WTC11 (cell line): ENCODE results near the gene RNF224. TPM values are rescaled to one million over a fixed set of nuclear protein-coding genes. Genes with fewer than 3 reads are reported as not detected.

Experiments
- ATAC-seq: fragments of 200-7000 bp; cut with Tn5 transposase; 2 replicates; pipeline ENCODE4 v1.10.0; 2021; ENCODE audit warnings: mild to moderate bottlenecking, moderate library complexity
- CTCF ChIA-PET: fragments of 300-600 bp; sonication (Branson Sonifier 250); formaldehyde crosslinking; loops from one replicate; lab custom pipeline; 2021; ENCODE audit warnings: antibody characterized with exemption; lab: Charles Lee
- POLR2A ChIA-PET: fragments of 350-600 bp; sonication (Branson Sonifier 250); formaldehyde crosslinking; loops from one replicate; lab custom pipeline; 2021; ENCODE audit warnings: antibody characterized with exemption; lab: Charles Lee
- DNase-seq: peaks from one replicate; pipeline ENCODE4 v3.0.0; 2021; ENCODE audit warnings: low spot score
- H3K27ac Mint-ChIP-seq: 2 replicates; pipeline ENCODE4 v1.8.0; 2021; ENCODE audit warnings: mixed read lengths
- H3K27me3 Mint-ChIP-seq: 2 replicates; pipeline ENCODE4 v1.8.0; 2021; ENCODE audit warnings: low read depth, mild to moderate bottlenecking, moderate library complexity, mixed read lengths
- H3K36me3 Mint-ChIP-seq: 2 replicates; pipeline ENCODE4 v1.8.0; 2021; ENCODE audit warnings: mixed read lengths
- H3K4me1 Mint-ChIP-seq: 2 replicates; pipeline ENCODE4 v1.8.0; 2022; ENCODE audit warnings: mixed read lengths
- H3K4me3 Mint-ChIP-seq: 2 replicates; pipeline ENCODE4 v1.8.0; 2021; ENCODE audit warnings: mild to moderate bottlenecking, moderate library complexity, mixed read lengths
- H3K9me3 Mint-ChIP-seq: 2 replicates; pipeline ENCODE4 v1.8.0; 2021; ENCODE audit warnings: mixed read lengths
- ATF1 ChIP-seq: sonication (generic); formaldehyde crosslinking; IDR thresholded peaks from 2 replicates; pipeline ENCODE4 v1.8.1; 2023; ENCODE audit warnings: mild to moderate bottlenecking, moderate library complexity, missing genetic modification reagents
- CREB1 ChIP-seq: sonication (generic); formaldehyde crosslinking; IDR thresholded peaks from 2 replicates; pipeline ENCODE4 v1.8.0; 2023; ENCODE audit warnings: mild to moderate bottlenecking, missing genetic modification reagents
- FOXK1 ChIP-seq: sonication (generic); formaldehyde crosslinking; IDR thresholded peaks from 2 replicates; pipeline ENCODE4 v1.8.0; 2022; ENCODE audit warnings: mild to moderate bottlenecking, moderate library complexity, missing genetic modification reagents
- SP1 ChIP-seq: sonication (generic); formaldehyde crosslinking; conservative IDR thresholded peaks from 2 replicates; pipeline ENCODE4 v1.8.1; 2022; ENCODE audit warnings: missing genetic modification reagents
- TP53 ChIP-seq: sonication (generic); formaldehyde crosslinking; IDR thresholded peaks from 2 replicates; pipeline ENCODE4 v1.8.1; 2023; ENCODE audit warnings: mild to moderate bottlenecking, missing genetic modification reagents
- ZBTB21 ChIP-seq: sonication (generic); formaldehyde crosslinking; IDR thresholded peaks from 2 replicates; pipeline ENCODE4 v1.8.1; 2023; ENCODE audit warnings: mild to moderate bottlenecking, missing genetic modification reagents, borderline replicate concordance
- ZNF219 ChIP-seq: sonication (generic); formaldehyde crosslinking; IDR thresholded peaks from 2 replicates; pipeline ENCODE4 v1.8.0; 2023; ENCODE audit warnings: missing genetic modification reagents, mild to moderate bottlenecking, borderline replicate concordance
- total RNA-seq: library from RNA; stranded (reverse); gene quantifications from 3 replicates; pipeline ENCODE4 v1.2.3, GENCODE V29; 2021
- TF ChIP-seq, protein P1 (sequence below): sonication (generic); formaldehyde crosslinking; IDR thresholded peaks from 2 replicates; pipeline ENCODE4 v1.8.1; 2023; ENCODE audit warnings: mild to moderate bottlenecking, missing genetic modification reagents
- TF ChIP-seq, protein P2 (sequence below): sonication (generic); formaldehyde crosslinking; IDR thresholded peaks from 2 replicates; pipeline ENCODE4 v1.8.0; 2023; ENCODE audit warnings: missing genetic modification reagents
- TF ChIP-seq, protein P3 (sequence below): sonication (generic); formaldehyde crosslinking; IDR thresholded peaks from 2 replicates; pipeline ENCODE4 v1.8.0; 2022; ENCODE audit warnings: missing genetic modification reagents
- TF ChIP-seq, protein P4 (sequence below): fragments of 250-450 bp; sonication (Bioruptor Pico); IDR thresholded peaks from 2 replicates; pipeline ENCODE4 v1.9.0; 2021; ENCODE audit warnings: mild to moderate bottlenecking
- TF ChIP-seq, protein P5 (sequence below): sonication (generic); formaldehyde crosslinking; IDR thresholded peaks from 2 replicates; pipeline ENCODE4 v1.8.1; 2023; ENCODE audit warnings: mild to moderate bottlenecking, missing genetic modification reagents, moderate library complexity
- TF ChIP-seq, protein P6 (sequence below): sonication (generic); formaldehyde crosslinking; IDR thresholded peaks from 2 replicates; pipeline ENCODE4 v1.8.1; 2022; ENCODE audit warnings: mild to moderate bottlenecking, moderate library complexity, missing genetic modification reagents
- TF ChIP-seq, protein P7 (sequence below): sonication (generic); formaldehyde crosslinking; IDR thresholded peaks from 2 replicates; pipeline ENCODE4 v1.8.1; 2022; ENCODE audit warnings: missing genetic modification reagents, borderline replicate concordance

RNF224 gene
- total RNA-seq, 1 experiment from 2014 or later: 0.59 TPM

DNA sequence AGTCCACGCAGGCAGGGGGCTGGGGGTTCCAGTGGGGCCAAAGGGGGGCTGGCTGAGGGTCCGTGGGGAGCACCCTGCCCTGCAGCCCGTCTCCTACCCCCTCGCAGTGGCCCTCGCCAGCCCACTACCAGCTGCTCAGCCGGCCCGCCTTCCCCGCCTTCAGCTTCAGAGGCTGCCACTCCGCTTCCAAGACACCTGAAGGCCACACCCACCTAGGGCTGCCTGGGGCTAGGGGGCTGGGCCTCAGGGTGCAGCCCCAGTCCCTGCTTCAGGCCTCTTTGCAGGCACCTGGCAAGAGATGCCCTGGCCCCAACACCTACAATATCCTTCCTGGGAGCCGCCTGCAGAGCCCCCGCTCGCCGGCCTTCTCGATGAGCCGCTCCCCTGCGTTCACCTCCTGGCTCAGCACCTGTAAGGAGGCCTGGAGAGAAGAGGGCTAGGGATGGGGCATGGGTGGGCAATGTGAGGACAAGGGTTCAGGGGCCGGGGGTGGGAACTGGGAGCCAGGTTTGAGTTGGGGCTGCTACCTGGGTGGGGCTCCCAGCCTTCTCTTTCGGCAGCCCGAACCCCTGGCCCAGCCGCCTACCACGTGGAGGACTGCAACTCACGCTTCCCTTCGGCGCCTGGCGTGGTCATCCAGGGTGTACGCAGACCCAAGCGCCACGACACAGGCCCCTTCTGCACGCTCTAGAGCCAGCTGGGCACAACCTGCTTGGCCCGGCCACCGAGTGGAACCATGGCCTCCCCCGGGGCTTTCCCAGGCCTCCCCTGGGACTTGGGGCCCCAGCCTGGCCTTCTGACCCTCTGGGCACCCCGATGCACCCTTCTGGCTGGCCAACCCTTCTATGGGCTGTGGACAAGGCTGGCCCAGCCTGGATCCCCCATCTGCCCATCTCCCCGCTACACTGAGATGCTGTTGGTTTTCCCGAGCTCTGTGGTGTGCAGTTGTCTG lies 25.5 kb downstream of the RNF224 start (continued):
- TF ChIP-seq SP1 (CRISPR knock-in tag) (no peak), ATF1 (CRISPR knock-in tag) (no peak), ZNF219 (CRISPR knock-in tag) (no peak), ZBTB21 (CRISPR knock-in tag) (no peak)
- TF ChIP-seq, protein P1, sequence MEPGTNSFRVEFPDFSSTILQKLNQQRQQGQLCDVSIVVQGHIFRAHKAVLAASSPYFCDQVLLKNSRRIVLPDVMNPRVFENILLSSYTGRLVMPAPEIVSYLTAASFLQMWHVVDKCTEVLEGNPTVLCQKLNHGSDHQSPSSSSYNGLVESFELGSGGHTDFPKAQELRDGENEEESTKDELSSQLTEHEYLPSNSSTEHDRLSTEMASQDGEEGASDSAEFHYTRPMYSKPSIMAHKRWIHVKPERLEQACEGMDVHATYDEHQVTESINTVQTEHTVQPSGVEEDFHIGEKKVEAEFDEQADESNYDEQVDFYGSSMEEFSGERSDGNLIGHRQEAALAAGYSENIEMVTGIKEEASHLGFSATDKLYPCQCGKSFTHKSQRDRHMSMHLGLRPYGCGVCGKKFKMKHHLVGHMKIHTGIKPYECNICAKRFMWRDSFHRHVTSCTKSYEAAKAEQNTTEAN (CRISPR knock-in tag): no peak
- TF ChIP-seq, all 79 proteins: peak for 0

DNA sequence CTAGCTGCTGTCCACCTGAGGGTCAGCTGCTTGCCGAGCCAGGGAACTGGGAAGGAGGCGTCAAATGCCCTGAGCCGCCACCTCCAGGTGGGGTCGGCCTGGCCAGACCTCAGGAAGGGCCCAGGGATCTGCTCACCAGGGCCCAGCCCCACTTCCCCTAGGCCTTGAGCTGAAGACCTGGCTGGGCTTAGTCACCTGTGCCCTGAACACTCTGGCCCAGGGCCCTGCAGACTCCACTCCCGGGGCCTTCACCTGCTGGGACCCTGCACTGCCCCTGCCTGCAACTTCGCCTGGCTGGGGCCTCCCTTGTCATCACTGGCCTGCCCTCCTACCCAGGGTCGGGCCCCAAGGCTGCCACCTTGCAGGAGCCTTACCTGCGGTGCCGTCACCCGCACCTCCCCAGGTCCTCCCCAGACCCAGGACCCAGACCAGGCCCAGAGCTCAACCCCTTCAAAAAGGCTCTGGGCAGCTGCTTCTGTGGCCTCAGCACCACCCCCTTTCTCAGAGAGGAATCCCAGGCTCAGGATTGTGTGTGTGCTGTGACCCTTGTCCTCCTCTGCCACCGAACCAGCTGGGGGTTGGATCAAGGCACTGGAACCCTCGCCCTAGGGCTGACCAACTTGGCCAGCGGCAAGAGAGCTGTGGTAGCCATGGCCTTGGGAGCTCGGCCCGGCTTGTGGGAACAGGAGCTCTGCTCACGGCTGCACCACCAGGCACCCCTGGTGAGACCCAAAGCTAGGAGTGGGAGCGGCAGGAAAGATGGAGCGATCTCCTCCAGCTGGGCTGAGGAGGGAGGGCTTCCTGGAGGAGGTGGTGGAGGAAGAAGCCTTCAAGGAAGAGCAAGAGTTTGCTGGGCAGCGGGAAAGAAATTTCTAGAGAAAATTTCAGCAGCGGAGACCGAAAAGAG lies 26.7 kb downstream of the RNF224 start:
- H3K36me3 Mint-ChIP-seq: peaks cover 12% of the 10 kb centered on the region
- ChIA-PET CTCF (interaction anchor here (0.6 to 4.6 kb wide), 22 partner anchors 9 to 219 kb away, joined by 3 to 59 read pairs (median 5); partner anchors contain the start of genes MAN1B1, NRARP, RNF224 and TOR4A), POLR2A (interaction anchor here (0.9 to 4.2 kb wide), 4 partner anchors 9 to 53 kb away, joined by 3 to 30 read pairs (median 6); partner anchors contain the start of genes TPRN and TUBB4B)
- ATAC-seq: no peak
- peaks cover 7% of the 10 kb centered on the region for H3K27me3 Mint-ChIP-seq
- peaks cover 8% of the 10 kb centered on the region for H3K4me1 Mint-ChIP-seq
- peak overlapping the region; percentile 94 for H3K4me3 Mint-ChIP-seq
- TF ChIP-seq, protein P2, sequence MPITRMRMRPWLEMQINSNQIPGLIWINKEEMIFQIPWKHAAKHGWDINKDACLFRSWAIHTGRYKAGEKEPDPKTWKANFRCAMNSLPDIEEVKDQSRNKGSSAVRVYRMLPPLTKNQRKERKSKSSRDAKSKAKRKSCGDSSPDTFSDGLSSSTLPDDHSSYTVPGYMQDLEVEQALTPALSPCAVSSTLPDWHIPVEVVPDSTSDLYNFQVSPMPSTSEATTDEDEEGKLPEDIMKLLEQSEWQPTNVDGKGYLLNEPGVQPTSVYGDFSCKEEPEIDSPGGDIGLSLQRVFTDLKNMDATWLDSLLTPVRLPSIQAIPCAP (CRISPR knock-in tag): no peak
- TF ChIP-seq CREB1 (CRISPR knock-in tag): no peak
- TF ChIP-seq, protein P3, sequence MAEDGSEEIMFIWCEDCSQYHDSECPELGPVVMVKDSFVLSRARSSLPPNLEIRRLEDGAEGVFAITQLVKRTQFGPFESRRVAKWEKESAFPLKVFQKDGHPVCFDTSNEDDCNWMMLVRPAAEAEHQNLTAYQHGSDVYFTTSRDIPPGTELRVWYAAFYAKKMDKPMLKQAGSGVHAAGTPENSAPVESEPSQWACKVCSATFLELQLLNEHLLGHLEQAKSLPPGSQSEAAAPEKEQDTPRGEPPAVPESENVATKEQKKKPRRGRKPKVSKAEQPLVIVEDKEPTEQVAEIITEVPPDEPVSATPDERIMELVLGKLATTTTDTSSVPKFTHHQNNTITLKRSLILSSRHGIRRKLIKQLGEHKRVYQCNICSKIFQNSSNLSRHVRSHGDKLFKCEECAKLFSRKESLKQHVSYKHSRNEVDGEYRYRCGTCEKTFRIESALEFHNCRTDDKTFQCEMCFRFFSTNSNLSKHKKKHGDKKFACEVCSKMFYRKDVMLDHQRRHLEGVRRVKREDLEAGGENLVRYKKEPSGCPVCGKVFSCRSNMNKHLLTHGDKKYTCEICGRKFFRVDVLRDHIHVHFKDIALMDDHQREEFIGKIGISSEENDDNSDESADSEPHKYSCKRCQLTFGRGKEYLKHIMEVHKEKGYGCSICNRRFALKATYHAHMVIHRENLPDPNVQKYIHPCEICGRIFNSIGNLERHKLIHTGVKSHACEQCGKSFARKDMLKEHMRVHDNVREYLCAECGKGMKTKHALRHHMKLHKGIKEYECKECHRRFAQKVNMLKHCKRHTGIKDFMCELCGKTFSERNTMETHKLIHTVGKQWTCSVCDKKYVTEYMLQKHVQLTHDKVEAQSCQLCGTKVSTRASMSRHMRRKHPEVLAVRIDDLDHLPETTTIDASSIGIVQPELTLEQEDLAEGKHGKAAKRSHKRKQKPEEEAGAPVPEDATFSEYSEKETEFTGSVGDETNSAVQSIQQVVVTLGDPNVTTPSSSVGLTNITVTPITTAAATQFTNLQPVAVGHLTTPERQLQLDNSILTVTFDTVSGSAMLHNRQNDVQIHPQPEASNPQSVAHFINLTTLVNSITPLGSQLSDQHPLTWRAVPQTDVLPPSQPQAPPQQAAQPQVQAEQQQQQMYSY (CRISPR knock-in tag): peak; percentile 38; the same call in 1 of the 2 replicates
- TF ChIP-seq, all 79 proteins: peak for 1
- Mint-ChIP-seq H3K9me3 (no peaks in the 10 kb centered on the region), H3K27ac (peak overlapping the region; percentile 86)
- no peak for DNase-seq

DNA sequence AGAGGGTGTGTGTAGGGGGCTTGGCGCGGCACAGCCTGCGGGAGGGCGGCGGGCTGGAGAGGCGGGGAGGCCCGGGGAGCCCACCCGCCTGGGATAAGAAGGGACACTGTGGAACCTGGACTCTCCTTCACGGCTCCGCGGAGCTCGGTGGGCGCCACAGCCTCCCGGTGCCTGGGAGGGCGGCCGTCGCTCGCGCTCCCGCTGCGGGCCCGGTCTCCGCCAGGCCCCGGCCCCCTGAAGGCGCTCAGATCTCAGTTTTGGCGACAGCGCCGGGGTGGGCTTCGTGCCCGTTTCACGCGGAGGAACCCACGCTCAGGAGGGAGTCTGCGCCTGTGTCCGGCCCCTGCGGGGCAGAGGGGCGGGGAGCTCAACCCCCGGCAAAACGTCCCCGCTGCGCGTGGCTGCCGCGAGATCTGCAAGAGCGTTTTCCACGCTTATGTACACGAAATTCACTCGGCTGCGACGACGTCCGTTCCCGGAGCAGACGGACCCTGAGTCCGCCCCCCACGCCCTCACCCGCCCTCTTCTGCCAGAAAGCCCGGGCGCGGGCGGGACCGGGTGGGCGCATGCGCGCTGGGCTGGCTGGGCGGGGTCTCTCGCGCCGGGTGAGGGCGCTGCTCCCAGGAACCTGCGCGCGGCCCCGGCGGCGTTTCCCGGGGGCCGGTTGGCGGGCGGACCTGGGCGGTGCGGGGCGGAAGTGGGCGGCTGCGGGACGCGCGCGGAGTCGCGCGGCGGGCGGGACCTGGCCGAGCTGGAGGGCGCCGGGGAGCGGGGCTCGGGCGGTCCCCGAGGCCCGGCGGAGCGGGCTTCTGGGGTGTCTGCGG lies 27.5 kb downstream of the RNF224 start, which contains the start of gene NELFB:
NELFB (plus strand) TSS at position 704 of the 824 bp plus-strand sequence.
- ChIA-PET CTCF (interaction anchor here (0.6 to 4.6 kb wide), 20 partner anchors 8 to 219 kb away, joined by 3 to 59 read pairs (median 5); partner anchors contain the start of genes MAN1B1, NRARP, RNF224 and TOR4A), POLR2A (interaction anchor here (0.9 to 4.2 kb wide), 5 partner anchors 10 to 54 kb away, joined by 3 to 30 read pairs (median 8); partner anchors contain the start of genes TPRN and TUBB4B)
- H3K27me3 Mint-ChIP-seq: peaks cover 7% of the 10 kb centered on the region; the same call in 1 of the 2 replicates
- peaks cover 16% of the 10 kb centered on the region for H3K36me3 Mint-ChIP-seq
- H3K4me3 Mint-ChIP-seq: peak within 1 kb of the TSS; percentile 94
- peaks cover 8% of the 10 kb centered on the region for H3K4me1 Mint-ChIP-seq
- no peaks in the 10 kb centered on the region for H3K9me3 Mint-ChIP-seq
- peak within 1 kb of the TSS; percentile 86 for H3K27ac Mint-ChIP-seq
- DNase-seq: peak; percentile 93
- peak; percentile 82 for ATAC-seq
- TF ChIP-seq ZBTB21 (CRISPR knock-in tag) (peak; percentile 52; the same call in 1 of the 2 replicates), FOXK1 (CRISPR knock-in tag) (0 out of 2 replicates have a peak, but pooled peaks have one; percentile 51), TP53 (peak; percentile 54; the same call in 1 of the 2 replicates)
- TF ChIP-seq, protein P4, sequence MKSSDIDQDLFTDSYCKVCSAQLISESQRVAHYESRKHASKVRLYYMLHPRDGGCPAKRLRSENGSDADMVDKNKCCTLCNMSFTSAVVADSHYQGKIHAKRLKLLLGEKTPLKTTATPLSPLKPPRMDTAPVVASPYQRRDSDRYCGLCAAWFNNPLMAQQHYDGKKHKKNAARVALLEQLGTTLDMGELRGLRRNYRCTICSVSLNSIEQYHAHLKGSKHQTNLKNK (CRISPR knock-in tag): peak; percentile 83; the same call in 1 of the 2 replicates
- TF ChIP-seq, protein P5, sequence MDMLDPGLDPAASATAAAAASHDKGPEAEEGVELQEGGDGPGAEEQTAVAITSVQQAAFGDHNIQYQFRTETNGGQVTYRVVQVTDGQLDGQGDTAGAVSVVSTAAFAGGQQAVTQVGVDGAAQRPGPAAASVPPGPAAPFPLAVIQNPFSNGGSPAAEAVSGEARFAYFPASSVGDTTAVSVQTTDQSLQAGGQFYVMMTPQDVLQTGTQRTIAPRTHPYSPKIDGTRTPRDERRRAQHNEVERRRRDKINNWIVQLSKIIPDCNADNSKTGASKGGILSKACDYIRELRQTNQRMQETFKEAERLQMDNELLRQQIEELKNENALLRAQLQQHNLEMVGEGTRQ (CRISPR knock-in tag): peak; percentile 43; the same call in 1 of the 2 replicates
- TF ChIP-seq, protein P6, sequence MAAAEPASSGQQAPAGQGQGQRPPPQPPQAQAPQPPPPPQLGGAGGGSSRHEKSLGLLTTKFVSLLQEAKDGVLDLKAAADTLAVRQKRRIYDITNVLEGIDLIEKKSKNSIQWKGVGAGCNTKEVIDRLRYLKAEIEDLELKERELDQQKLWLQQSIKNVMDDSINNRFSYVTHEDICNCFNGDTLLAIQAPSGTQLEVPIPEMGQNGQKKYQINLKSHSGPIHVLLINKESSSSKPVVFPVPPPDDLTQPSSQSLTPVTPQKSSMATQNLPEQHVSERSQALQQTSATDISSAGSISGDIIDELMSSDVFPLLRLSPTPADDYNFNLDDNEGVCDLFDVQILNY: 0 out of 2 replicates have a peak, but pooled peaks have one; percentile 45
- TF ChIP-seq, protein P7, sequence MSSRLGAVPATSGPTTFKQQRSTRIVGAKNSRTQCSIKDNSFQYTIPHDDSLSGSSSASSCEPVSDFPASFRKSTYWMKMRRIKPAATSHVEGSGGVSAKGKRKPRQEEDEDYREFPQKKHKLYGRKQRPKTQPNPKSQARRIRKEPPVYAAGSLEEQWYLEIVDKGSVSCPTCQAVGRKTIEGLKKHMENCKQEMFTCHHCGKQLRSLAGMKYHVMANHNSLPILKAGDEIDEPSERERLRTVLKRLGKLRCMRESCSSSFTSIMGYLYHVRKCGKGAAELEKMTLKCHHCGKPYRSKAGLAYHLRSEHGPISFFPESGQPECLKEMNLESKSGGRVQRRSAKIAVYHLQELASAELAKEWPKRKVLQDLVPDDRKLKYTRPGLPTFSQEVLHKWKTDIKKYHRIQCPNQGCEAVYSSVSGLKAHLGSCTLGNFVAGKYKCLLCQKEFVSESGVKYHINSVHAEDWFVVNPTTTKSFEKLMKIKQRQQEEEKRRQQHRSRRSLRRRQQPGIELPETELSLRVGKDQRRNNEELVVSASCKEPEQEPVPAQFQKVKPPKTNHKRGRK (CRISPR knock-in tag): no peak
